DMS53 treated with DMSO at 0.1 percent for 48 hours (cell line): ENCODE data around the gene EIF3C.
"Not testable (repeated sequence)": the region's sequence is repeated elsewhere in the genome, so short reads cannot be mapped to it uniquely, and the experiment has no call there.

Source experiments
- DNase-seq: peaks from one replicate; lab custom pipeline; 2025; ENCODE audit not compliant: unreplicated experiment; lab: John Stamatoyannopoulos, UW

The EIF3C gene, protein sequence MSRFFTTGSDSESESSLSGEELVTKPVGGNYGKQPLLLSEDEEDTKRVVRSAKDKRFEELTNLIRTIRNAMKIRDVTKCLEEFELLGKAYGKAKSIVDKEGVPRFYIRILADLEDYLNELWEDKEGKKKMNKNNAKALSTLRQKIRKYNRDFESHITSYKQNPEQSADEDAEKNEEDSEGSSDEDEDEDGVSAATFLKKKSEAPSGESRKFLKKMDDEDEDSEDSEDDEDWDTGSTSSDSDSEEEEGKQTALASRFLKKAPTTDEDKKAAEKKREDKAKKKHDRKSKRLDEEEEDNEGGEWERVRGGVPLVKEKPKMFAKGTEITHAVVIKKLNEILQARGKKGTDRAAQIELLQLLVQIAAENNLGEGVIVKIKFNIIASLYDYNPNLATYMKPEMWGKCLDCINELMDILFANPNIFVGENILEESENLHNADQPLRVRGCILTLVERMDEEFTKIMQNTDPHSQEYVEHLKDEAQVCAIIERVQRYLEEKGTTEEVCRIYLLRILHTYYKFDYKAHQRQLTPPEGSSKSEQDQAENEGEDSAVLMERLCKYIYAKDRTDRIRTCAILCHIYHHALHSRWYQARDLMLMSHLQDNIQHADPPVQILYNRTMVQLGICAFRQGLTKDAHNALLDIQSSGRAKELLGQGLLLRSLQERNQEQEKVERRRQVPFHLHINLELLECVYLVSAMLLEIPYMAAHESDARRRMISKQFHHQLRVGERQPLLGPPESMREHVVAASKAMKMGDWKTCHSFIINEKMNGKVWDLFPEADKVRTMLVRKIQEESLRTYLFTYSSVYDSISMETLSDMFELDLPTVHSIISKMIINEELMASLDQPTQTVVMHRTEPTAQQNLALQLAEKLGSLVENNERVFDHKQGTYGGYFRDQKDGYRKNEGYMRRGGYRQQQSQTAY

GRCh38 chr16:28711220-28712083, at the start of gene EIF3C:
TSS of gene EIF3C (plus strand) at chr16:28711464. CDS start at chr16:28711687, 223 bp downstream.
- not testable (repeated sequence) for DNase-seq

DNA sequence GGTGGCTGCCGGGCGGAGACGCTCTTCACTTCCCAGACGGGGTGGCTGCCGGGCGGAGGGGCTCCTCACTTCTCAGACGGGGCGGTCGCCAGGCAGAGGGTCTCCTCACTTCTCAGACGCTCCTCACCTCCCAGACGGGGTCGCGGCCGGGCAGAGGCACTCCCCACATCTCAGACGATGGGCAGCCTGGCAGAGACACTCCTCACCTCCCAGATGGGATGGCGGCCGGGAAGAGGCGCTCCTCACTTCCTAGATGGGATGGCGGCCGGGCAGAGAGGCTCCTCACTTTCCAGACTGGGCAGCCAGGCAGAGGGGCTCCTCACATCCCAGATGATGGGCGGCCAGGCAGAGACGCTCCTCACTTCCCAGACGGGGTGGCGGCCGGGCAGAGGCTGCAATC, 45.0 kb upstream of the EIF3C start:
- not testable (repeated sequence) for DNase-seq

DNA sequence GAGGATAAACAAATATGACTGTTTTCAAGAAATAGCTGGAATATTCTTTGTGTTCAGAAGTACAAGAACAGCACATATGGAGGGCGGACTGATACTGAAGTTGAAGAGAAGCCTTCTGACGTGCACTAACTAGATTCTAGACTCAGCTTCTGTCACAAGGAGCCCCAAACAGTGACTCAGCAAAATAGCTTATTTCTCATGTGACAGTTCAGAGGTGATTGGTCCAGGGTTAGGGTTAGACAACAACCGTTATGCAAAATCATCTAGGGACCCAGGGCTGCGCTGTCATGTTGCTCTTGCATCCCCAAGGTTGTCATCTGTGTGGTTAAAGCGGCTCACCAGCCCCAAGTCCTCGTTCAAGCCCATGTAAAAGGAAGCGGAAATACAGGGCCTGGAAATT, 43.8 kb upstream of the EIF3C start:
- DNase-seq: not testable (repeated sequence)

DNA sequence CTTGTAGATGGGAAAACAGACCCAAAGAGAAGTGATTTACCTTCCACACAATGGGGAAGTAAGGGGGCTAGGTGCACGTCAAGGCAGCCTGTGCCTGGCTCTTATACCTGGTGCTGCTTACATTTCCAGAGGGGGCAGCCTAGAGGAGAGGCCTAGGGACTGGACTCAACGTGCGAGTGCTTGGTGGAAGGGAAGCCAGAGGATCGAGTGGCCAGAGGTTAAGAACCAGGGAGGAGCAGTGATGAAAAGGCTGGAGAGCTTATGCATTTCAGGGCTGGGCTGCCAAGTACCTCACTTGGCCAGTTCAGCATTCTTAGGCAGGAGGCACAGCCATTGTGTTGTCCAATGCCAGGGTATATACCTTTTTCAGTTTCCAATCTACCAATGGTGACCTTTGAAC, 43.1 kb upstream of the EIF3C start:
- DNase-seq: not testable (repeated sequence)

- not testable (repeated sequence) for DNase-seq
These were observed 22.8 kb upstream of the EIF3C start for GRCh38 chr16:28688327-28688952.

DNA sequence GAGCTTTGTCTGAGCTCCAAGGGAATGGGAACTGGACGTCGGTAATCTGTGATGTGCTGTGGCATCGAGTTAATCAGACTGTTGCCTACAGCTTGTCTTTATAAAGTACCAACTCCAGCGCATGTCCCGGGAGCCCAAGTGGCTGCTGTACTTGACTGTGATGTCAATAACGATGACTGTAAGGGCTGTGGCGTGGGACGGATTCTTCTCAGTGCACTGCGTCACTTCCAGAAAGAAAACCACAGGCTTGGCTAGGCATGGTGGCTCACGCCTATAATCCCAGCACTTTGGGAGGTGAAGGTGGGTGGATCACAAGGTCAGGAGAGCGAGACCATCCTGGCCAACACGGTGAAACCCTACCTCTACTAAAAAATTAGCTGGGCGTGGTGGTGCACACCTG, 21.8 kb upstream of the EIF3C start:
- not testable (repeated sequence) for DNase-seq

DNA sequence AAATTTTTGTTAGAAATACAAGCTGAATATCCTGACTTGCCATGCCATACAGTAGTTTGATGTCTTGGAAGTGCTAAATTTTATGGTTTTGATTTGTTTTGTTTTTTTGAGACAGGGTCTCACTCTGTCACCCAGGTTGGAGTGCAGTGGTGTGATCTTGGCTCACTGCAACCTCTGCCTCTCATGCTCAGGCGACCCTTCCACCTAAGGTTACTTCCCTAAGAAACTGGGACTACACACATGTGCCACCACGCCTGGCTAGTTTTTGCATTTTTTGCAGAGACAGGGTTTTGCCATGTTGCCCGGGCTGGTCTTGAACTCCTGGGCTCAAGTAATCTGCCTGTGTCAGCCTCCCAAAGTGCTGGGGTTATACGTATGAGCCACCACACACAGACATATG, 19.5 kb upstream of the EIF3C start:
- not testable (repeated sequence) for DNase-seq

GRCh38 chr16:28693257-28693950, 17.9 kb upstream of the EIF3C start:
- DNase-seq: not testable (repeated sequence)

DNA sequence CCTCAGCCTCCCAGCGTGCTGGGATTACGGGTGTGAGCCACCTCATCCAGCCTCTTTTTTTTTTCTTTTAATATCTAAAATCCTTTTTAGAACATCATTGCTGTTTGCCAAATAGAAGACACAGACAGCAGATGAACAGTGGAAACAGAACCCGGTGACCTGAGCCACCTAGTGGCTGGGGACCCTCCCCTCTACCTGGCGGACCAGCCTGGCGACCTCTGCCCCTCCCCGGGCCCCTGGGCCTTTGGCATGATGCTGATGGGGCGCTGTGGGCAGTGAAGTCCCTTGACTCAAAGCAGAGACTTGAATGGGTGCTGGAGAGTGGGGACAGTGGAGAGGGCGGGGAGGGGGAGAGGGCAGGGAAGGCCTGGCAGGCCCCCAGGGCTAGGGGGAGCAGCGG, 11.5 kb upstream of the EIF3C start:
- DNase-seq: not testable (repeated sequence)

GRCh38 chr16:28700349-28700748, 10.9 kb upstream of the EIF3C start:
- not testable (repeated sequence) for DNase-seq

- DNase-seq: not testable (repeated sequence)
These were observed 9.9 kb upstream of the EIF3C start for GRCh38 chr16:28701384-28701783.

GRCh38 chr16:28704246-28704645, 7.0 kb upstream of the EIF3C start:
- not testable (repeated sequence) for DNase-seq

DNA sequence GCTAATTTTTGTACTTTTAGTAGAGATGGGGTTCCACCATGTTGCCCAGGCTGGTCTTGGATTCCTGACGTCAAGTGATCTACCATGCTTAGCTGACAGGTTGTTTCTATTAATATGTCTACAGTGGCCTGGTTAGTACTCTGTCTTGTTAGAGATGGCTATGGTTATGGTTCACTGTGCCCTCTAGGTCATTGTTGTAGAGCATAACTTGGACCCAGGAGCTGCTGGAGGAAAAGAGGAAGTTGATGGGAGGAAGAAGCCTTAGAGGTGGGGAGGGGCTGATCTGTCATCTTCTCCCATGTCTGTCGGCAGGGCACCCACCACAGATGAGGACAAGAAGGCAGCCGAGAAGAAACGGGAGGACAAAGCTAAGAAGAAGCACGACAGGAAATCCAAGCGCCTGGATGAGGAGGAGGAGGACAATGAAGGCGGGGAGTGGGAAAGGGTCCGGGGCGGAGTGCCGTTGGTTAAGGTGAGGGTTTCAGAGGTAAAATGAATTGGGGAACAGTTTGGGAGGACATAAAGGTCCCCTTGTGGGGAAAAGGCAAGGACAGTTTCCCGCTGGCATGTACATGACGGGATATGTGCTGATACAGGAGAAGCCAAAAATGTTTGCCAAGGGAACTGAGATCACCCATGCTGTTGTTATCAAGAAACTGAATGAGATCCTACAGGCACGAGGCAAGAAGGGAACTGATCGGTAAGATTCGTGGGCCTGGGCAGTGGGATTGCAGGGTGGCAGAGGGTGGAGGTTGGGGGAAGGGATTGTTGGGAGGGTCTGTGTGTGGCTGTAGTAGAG, 11.8 kb downstream of the EIF3C start:
- not testable (repeated sequence) for DNase-seq

- not testable (repeated sequence) for DNase-seq
These were observed 20.0 kb downstream of the EIF3C start for GRCh38 chr16:28731253-28731652.

DNA sequence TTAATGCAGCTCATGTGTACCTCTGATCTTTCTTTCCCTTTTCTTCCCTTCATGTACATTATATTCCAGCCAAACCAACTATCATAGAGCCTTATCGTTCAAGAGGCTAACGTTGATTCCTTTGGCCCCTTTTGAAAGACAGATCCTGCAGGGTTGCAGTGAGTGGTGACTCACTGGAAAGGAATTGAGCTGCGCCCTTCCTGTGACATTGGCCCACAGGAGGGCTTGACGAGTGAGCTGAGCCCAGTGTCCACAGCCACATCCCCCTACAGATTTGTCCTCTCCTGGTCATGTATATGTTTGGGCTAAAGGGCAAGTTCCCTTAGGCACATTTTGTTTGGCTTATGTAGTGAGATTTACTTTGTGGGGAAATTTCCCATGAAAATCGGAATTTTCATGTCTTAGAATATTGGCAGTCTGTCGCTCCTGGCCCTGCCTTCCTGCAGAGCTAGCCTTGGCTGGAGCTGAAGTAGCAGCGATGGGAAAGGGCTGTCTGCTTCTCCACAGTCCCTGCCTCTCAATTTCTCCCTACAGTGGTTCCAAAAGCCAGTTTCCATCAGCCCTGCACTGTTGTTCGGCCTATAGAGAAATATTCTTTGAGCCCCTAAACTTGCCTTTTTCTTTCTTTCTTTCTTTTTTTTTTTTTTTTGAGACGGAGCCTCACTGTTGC, 21.3 kb downstream of the EIF3C start:
- DNase-seq: not testable (repeated sequence)

DNA sequence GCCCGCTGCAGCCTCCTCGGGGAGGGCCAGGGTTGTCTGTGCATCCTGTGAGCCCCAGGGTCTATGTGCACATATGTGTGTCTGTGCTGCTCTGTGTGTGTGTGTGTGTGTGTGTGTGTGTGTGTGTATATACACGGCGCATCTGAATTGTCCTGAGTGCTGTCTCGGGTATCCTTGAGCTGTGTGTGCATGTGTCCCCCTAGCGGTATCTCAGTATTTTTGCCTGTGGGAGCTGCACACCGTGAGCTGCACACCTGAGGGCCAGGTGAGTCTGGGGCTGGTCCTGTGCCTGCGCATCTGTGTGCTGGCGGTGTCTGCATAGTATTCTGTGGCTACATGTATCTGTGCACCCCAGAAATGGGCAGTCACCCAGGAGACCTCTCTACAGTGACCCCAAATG, 28.5 kb downstream of the EIF3C start:
- DNase-seq: not testable (repeated sequence)

DNA sequence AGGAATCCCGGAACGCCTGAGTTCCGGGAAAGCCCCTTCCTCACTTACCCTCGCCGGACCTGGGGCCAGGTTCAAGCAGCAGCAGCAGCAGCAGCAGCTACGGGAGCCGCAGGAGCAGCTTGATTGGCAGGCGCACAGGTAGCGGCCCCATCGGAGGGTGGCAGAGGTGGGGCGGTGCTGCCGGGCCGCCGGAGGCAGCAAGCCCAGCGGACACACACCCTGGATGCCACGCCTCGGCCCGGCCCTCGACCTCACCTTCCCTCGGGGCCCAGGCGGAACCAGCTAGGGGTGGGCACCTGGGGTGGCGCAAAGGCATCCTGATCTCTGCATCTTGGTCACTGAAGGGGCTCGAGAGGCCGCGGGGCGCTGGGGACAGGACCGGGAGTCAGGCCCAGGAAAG, 29.4 kb downstream of the EIF3C start:
- DNase-seq: not testable (repeated sequence)

DNA sequence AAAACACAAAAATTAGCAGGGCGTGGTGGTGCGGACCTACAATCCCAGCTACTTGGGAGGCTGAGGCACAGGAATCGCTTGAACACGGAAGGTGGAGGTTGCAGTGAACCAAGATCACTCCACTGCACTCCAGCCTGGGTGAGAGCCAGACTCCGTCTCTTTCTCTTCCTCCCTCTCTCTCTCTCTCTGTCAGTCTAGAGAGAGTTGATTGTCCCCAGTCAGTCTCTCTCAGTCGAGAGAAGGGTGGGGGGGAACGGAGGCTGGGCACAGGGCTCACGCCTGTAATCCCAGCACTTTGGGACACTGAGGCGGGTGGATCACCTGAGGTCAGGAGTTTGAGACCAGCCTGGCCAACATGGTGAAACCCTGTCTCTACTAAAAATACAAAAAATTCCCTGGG, 30.0 kb downstream of the EIF3C start:
- not testable (repeated sequence) for DNase-seq
